Muscle layer of duodenum (tissue), 2 donors: ENCODE results near the gene SLC35E3.
"Not testable (repeated sequence)": the region's sequence is repeated elsewhere in the genome, so short reads cannot be mapped to it uniquely, and the experiment has no call there.

Source experiments
- H3K27ac ChIP-seq: one replicate; pipeline ENCODE4 v1.7.0; 2013; ENCODE audit warnings: mild to moderate bottlenecking, low read length
- H3K27me3 ChIP-seq: one replicate; pipeline ENCODE4 v1.7.0; 2013; ENCODE audit warnings: low read depth, mild to moderate bottlenecking, control low read depth, low read length
- H3K36me3 ChIP-seq, 2 donors: one replicate each; pipeline ENCODE4 v1.7.0; 2013; ENCODE audit warnings: low read length in 2 of 2, control low read depth in 1 of 2, mild to moderate bottlenecking in 1 of 2; ENCODE audit not compliant: insufficient read depth in 2 of 2, control insufficient read depth in 1 of 2
- H3K4me1 ChIP-seq, 2 donors: one replicate each; pipeline ENCODE4 v1.7.0; 2013; ENCODE audit warnings: low read length in 2 of 2, mild to moderate bottlenecking in 2 of 2, control low read depth in 1 of 2, moderate library complexity in 1 of 2; ENCODE audit not compliant: insufficient read depth in 2 of 2, control insufficient read depth in 1 of 2
- H3K4me3 ChIP-seq, 2 donors: one replicate each; pipeline ENCODE4 v1.7.0; 2013; ENCODE audit warnings: low read length in 2 of 2, low read depth in 1 of 2, mild to moderate bottlenecking in 1 of 2
- H3K9me3 ChIP-seq, 2 donors: one replicate each; pipeline ENCODE4 v1.7.0; 2013; ENCODE audit warnings: low read length in 2 of 2, control low read depth in 1 of 2, mild to moderate bottlenecking in 1 of 2; ENCODE audit not compliant: control insufficient read depth in 1 of 2
- donor health status: healthy.

Gene SLC35E3

DNA sequence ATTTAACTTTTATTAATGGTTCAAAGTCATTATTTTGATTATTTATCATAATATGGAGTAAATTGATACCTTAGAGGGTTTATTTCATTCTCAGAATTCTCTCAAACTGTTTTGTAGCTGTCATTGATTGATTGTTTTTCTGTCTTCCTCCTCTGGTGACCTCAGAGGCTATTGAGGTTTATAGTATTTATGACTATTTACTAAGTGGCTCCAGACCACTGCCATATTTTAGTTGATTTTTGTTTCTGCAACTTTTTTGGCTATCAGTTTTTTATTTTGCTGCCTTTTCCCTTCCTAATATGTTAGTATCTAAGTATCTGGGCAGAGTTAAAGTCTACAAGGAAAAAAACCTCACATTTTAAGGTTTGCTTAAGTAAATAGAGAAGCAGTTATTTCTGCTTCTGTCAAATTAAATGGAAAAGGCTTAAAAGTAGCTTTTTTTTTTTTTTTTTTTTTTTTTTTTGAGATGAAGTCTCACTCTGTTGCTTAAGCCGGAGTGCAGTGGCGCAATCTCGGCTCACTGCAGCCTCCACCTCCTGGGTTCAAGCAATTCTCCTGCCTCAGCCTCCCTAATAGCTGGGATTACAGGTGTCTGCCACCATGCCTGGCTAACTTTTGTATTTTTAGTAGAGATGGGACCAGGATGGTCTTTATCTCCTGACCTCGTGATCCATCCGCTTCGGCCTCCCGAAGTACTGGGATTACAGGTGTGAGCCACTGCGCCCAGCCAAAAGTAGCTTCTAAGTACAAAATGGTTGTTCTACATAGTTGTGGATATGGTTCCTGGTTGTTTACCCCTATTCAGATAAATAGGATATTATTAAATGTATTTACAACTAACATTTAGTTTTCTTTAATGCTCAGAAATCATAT, 70.2 kb downstream of the SLC35E3 start:
- H3K9me3 ChIP-seq: no peaks in the 10 kb centered on the region
- H3K27me3 ChIP-seq: no peaks in the 10 kb centered on the region
- H3K4me1 ChIP-seq: peaks cover 10 to 25% of the 10 kb centered on the region in 2 donors
- H3K27ac ChIP-seq: no peak overlapping the region
- H3K4me3 ChIP-seq: no peak overlapping the region
- H3K36me3 ChIP-seq: peaks cover 30 to 38% of the 10 kb centered on the region in 2 donors

DNA sequence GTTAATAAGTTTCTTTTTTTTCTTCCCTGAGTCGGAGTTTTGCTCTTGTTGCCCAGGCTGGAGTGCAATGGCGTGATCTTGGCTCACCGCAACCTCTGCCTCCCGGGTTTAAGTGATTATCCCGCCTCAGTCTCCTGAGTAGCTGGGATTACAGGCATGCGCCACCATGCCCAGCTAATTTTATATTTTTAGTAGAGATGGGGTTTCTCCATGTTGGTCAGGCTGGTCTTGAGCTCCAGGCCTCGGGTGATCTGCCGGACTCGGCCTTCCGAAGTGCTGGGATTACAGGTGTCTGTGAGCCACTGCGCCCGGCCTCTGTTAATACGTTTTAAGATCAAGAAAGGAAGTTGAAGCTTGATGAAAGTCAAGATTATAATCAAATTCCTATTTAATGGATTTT, 73.5 kb downstream of the SLC35E3 start:
- H3K27ac ChIP-seq, H3K27me3 ChIP-seq, H3K4me3 ChIP-seq, H3K9me3 ChIP-seq: not testable (repeated sequence)
- H3K36me3 ChIP-seq: peaks cover 39 to 50% of the 10 kb centered on the region in 2 donors
- H3K4me1 ChIP-seq: peaks cover 0 to 15% of the 10 kb centered on the region in 2 donors

DNA sequence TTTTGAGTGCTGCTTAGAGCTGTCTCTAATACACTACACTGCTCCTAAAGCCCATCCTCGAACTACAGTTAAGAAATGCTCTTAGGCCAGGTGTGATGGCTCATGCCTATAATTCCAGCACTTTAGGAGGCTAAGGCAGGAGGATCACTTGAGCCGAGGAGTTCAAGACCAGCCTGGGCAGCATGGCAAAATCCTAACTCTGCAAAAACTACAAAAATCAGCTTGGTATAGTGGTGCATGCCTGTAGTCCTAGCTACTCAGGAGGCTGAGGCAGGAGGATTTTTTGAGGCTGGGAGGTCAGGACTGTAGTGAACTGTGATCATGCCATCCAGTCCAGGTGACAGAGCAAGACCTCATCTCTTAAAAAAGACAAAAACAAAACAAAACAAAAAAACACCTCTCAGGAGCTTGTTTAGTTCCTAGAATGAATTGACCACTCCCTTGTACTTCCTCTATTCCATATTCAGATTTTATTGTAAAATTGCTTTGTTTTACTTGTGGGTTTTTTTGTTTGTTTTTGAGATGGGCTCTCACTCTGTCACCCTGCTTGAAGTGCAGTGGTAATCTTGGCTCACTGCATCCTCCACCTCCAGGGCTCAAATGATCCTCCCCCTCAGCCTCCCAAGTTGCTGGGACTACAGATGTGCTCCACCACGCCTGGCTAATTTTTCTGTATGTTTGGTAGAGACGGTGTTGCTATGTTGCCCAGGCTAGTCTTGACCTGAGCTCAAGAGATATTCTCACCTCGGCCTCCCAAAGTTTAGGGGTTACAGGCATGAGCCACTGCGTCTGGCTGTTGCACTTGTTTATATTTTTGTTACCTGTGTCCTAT, 75.6 kb downstream of the SLC35E3 start:
- no peaks in the 10 kb centered on the region for H3K27me3 ChIP-seq
- no peak overlapping the region for H3K4me3 ChIP-seq
- no peak overlapping the region for H3K27ac ChIP-seq
- H3K9me3 ChIP-seq: no peaks in the 10 kb centered on the region
- peaks cover 57 to 64% of the 10 kb centered on the region in 2 donors for H3K36me3 ChIP-seq
- H3K4me1 ChIP-seq: peaks cover 0 to 4% of the 10 kb centered on the region in 2 donors

DNA sequence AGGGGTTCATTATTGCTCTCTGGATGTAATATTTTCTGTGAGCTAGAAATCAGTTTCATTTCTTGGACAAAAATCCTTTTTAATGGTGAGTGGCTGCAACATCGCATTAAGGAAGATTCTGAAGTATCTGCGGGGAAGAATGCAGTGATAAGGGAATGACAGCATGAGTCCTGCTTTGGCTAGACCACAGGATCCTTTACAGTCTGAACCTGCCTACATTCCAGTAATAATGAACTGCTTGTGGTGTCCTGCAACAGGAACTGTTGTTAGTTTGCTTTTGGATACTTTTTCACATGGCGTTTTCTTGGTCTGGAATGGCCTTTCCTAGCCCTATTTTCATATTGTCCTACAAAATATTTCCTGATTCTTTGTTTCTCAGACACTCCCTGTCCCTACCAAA, 77.7 kb downstream of the SLC35E3 start:
- peaks cover 57 to 70% of the 10 kb centered on the region in 2 donors for H3K36me3 ChIP-seq
- H3K4me3 ChIP-seq: no peak overlapping the region
- peaks cover 0 to 4% of the 10 kb centered on the region in 2 donors for H3K4me1 ChIP-seq
- H3K9me3 ChIP-seq: no peaks in the 10 kb centered on the region
- H3K27me3 ChIP-seq: no peaks in the 10 kb centered on the region
- H3K27ac ChIP-seq: no peak overlapping the region

DNA sequence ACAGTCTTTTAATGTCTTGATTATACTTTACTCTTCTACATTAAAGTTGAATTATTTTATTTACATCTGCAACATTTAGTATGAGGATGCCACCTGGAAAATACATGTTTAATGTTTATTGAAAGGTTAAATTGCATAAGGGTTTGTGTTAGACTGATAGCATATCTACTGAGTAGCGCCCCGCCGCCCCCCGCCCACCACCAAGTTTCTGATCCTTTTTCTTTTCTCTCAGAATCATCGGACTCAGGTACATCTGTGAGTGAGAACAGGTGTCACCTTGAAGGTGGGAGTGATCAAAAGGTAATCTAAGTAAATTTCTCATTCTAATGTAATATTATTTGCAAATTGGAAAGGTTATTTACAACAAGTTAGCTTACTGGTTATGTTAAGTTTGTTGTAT, 78.2 kb downstream of the SLC35E3 start:
- no peaks in the 10 kb centered on the region for H3K9me3 ChIP-seq
- no peaks in the 10 kb centered on the region for H3K27me3 ChIP-seq
- no peak overlapping the region for H3K4me3 ChIP-seq
- H3K4me1 ChIP-seq: peaks cover 0 to 4% of the 10 kb centered on the region in 2 donors
- H3K27ac ChIP-seq: no peak overlapping the region
- peaks cover 62 to 70% of the 10 kb centered on the region in 2 donors for H3K36me3 ChIP-seq

DNA sequence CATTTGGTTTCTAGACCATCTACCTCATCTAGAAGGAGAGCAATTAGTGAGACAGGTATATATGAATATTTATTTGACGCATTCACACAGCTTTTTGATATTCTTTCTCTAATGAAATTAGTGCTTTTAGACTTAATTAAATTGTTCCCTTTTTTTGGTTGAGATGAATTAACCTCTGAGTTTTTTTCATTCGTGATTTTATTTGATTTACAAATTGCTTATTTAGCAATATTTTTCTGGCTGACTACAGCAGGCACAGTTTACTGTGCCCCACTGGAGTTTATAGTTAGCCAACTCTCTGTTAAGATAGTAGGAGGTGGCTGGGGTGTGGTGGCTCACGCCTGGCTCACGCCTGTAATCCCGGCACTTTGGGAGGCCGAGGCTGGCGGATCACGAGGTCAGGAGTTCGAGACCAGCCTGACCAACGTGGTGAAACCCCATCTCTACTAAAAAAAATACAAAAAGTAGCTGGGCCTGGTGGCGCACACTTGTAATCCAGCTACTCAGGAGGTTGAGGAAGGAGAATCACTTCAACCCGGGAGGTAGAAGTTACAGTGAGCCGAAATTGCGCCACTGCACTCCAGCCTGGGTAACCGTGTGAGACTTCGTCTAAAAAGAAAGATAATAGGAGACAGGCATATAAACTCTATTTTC, 78.7 kb downstream of the SLC35E3 start:
- no peaks in the 10 kb centered on the region for H3K9me3 ChIP-seq
- H3K27me3 ChIP-seq: no peaks in the 10 kb centered on the region
- peaks cover 61 to 70% of the 10 kb centered on the region in 2 donors for H3K36me3 ChIP-seq
- no peak overlapping the region for H3K27ac ChIP-seq
- H3K4me3 ChIP-seq: no peak overlapping the region
- peaks cover 0 to 4% of the 10 kb centered on the region in 2 donors for H3K4me1 ChIP-seq

DNA sequence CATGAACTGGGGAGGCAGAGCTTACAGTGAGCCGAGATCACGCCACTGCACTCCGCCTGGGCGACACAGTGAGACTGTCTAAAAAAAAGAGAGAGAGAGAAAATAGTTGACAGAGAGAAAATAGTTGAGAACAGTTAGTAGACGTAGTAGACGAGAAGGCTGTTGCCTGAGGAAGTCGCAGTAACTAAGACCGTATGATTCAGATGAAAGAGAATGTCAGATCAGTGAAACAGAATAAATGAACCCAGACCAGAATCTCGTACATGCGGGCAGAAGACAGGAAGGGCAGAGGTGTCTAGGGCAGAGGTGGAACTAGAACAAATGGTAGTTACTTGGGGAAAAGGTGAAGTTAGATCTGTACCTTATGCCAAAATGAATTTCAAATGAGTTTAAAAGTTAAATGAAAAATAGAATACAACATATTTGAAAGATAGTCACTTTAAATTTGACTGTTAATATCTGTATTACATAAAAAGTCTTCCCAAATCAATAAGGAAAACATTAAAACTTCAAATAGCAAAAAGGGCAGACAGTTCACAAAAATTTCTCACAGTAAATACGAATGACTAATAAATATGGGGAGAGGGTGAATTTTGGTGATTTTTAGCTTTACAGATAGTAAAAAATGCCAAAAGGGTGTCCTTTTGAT, 79.7 kb downstream of the SLC35E3 start:
- Histone ChIP-seq H3K27me3 (no peaks in the 10 kb centered on the region), H3K36me3 (peaks cover 54 to 66% of the 10 kb centered on the region in 2 donors)

DNA sequence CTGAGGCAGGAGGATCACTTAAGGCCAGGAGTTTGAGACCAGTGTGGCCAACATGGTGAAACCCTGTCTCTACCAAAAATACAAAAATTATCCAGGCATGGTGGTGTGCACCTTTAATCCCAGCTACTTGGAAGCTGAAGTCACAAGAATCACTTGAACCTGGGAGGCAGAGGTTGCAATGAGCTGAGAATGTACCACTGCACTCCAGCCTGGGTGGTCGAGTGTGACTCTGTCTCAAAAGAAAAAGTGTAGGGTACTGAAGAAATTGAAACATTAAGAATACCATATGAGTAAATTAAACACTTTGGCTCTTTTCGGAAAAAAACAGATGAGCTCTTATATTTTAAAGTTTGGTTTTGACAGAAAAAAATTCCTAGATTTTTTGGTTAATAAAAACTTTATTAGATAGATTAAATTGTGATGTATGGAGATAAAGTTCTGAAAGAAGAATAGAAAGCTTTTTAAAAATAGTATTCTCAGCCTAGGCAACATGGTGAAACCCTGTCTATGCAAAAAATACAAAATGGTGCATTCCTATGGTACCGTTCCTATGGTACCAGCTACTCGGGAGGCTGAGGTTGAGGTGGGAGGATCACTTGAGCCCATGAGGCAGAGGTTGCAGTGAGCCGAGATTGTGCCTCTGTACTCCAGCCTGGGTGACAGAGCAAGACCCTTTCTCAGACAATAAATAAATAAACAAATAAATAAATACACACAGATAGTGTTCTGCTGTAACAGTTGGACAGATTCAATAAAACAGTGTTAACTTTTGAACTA, 82.1 kb downstream of the SLC35E3 start:
- no peaks in the 10 kb centered on the region for H3K27me3 ChIP-seq
- no peak overlapping the region for H3K27ac ChIP-seq
- no peak overlapping the region for H3K4me3 ChIP-seq
- H3K4me1 ChIP-seq: peaks cover 0 to 5% of the 10 kb centered on the region in 2 donors
- H3K9me3 ChIP-seq: no peaks in the 10 kb centered on the region
- peaks cover 48 to 72% of the 10 kb centered on the region in 2 donors for H3K36me3 ChIP-seq

More for the DNA sequence above, 79.7 kb downstream of the SLC35E3 start:
- H3K27ac ChIP-seq: no peak overlapping the region
- H3K4me3 ChIP-seq: no peak overlapping the region
- peaks cover 0 to 4% of the 10 kb centered on the region in 2 donors for H3K4me1 ChIP-seq
- no peaks in the 10 kb centered on the region for H3K9me3 ChIP-seq

DNA sequence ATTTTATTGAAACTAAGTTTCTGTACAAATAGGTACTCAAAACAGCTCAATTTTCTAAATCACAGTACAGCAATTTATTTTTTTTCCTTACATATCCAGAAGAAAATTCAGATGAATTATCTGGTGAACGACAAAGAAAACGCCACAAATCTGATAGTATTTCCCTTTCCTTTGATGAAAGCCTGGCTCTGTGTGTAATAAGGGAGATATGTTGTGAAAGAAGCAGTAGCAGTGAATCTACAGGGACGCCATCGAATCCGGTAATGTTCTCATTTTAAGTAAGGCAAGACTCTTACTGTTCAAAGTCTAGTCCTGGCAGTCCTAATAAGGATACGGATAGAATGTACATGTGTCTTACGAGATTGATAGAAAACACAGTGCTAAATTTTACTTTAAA, 82.7 kb downstream of the SLC35E3 start:
- no peak overlapping the region for H3K27ac ChIP-seq
- no peak overlapping the region for H3K4me3 ChIP-seq
- peaks cover 0 to 5% of the 10 kb centered on the region in 2 donors for H3K4me1 ChIP-seq
- no peaks in the 10 kb centered on the region for H3K9me3 ChIP-seq
- no peaks in the 10 kb centered on the region for H3K27me3 ChIP-seq
- peaks cover 43 to 71% of the 10 kb centered on the region in 2 donors for H3K36me3 ChIP-seq
